ENCODE measurements around the gene LPP.

Gene LPP

GRCh38 chr3:188403404-188403803 is 249.4 kb downstream of the LPP start:
- no peak for TF ChIP-seq CTCF (IDR thresholded peaks at IDR 0.05; ENCODE audit: insufficient read depth, low read length)
- TF ChIP-seq POLR2AphosphoS5 (IDR thresholded peaks at IDR 0.05; ENCODE audit: low read depth) = no peak
- no peak for TF ChIP-seq SPI1 (IDR thresholded peaks at IDR 0.05; ENCODE audit: borderline replicate concordance, low read depth)
- TF ChIP-seq REST (IDR thresholded peaks at IDR 0.05; ENCODE audit: insufficient replicate concordance, low read depth) = no peak
- TF ChIP-seq GABPA (IDR thresholded peaks at IDR 0.05; ENCODE audit: low read depth) = no peak
- Histone ChIP-seq H3K27me3 (ENCODE audit: insufficient read depth, poor library complexity, severe bottlenecking) (no peaks in the 10 kb centered on the region), H3K4me3 (replicated peaks; ENCODE audit: insufficient read depth, low read length) (no peak overlapping the region), H3K27ac (replicated peaks) (no peak overlapping the region)
- no peak for DNase-seq (ENCODE audit: low read depth in 1 of 2, low spot score in 1 of 2)

GRCh38 chr3:188404124-188404523 is 250.2 kb downstream of the LPP start:
- no peak for TF ChIP-seq POLR2AphosphoS5 (IDR thresholded peaks at IDR 0.05; ENCODE audit: low read depth)
- TF ChIP-seq REST (IDR thresholded peaks at IDR 0.05; ENCODE audit: insufficient replicate concordance, low read depth) = no peak
- TF ChIP-seq CTCF (IDR thresholded peaks at IDR 0.05; ENCODE audit: insufficient read depth, low read length) = no peak
- no peak for TF ChIP-seq GABPA (IDR thresholded peaks at IDR 0.05; ENCODE audit: low read depth)
- TF ChIP-seq SPI1 (IDR thresholded peaks at IDR 0.05; ENCODE audit: borderline replicate concordance, low read depth) = no peak
- no peaks in the 10 kb centered on the region for H3K27me3 ChIP-seq (ENCODE audit: insufficient read depth, poor library complexity, severe bottlenecking)
- no peak overlapping the region for H3K27ac ChIP-seq (replicated peaks)
- DNase-seq (ENCODE audit: low read depth in 1 of 2, low spot score in 1 of 2) = no peak
- no peak overlapping the region for H3K4me3 ChIP-seq (replicated peaks; ENCODE audit: insufficient read depth, low read length)

- DNase-seq (ENCODE audit: low read depth in 1 of 2, low spot score in 1 of 2) = no peak
- H3K4me3 ChIP-seq (replicated peaks; ENCODE audit: insufficient read depth, low read length) = no peak overlapping the region
- TF ChIP-seq SPI1 (IDR thresholded peaks at IDR 0.05; ENCODE audit: borderline replicate concordance, low read depth) (no peak), REST (IDR thresholded peaks at IDR 0.05; ENCODE audit: insufficient replicate concordance, low read depth) (no peak)
- H3K27me3 ChIP-seq (ENCODE audit: insufficient read depth, poor library complexity, severe bottlenecking) = no peaks in the 10 kb centered on the region
- H3K27ac ChIP-seq (replicated peaks) = no peak overlapping the region
Observed at GRCh38 chr3:188404701-188405100, 250.7 kb downstream of the LPP start.
